ENCODE results near the gene TEAD1.

TEAD1 gene

DNA sequence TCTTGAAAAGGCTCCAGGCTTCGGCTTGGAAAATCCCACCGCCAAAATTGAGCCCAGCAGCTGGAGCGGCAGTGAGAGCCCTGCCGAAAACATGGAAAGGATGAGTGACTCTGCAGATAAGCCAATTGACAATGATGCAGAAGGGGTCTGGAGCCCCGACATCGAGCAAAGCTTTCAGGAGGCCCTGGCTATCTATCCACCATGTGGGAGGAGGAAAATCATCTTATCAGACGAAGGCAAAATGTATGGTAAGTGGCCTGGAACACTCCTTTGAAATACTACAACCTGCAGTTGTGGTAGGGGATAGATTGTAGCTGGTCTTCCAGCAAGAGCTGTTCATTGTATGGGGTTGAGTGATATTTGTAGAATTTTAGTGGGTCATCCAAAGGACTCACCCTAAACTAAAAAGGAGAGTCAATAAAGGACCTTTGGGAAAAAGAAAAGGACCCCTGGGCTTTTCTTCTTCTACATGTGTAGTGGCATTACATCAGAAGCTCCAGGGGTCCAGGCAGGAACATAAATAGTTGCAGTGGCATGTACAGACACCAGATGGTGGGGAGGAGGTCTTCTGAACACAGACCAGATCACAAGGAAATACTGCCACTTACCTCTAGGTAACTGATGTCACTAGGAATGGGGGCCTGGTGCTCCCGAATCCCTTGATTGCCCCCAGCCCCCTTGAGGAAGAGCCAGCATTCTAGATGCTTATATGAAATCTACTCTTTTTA, 90.1 kb downstream of the TEAD1 start:
- DNase-seq (ENCODE audit: low read depth in 2 of 2): no peak

DNA sequence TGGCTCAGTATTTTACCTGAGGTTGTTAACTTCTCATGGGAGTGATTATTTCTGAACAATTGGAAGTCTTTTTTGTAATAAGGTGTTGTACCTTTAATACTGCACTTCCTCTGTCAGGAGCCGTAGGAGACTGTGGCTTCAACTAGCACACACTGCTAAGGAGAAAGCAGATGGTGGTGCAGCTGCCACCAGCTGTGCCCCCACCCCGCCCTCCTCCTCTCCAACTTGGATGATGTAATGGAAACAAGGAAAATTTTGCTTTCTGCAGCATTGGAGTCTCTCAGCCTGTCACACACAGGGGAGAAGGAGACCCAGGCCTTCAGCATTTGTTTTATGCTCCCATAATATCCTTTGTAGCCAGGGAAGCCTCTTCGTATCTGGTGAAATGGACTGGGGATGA, 91.2 kb downstream of the TEAD1 start:
- DNase-seq (ENCODE audit: low read depth in 2 of 2): no peak

DNA sequence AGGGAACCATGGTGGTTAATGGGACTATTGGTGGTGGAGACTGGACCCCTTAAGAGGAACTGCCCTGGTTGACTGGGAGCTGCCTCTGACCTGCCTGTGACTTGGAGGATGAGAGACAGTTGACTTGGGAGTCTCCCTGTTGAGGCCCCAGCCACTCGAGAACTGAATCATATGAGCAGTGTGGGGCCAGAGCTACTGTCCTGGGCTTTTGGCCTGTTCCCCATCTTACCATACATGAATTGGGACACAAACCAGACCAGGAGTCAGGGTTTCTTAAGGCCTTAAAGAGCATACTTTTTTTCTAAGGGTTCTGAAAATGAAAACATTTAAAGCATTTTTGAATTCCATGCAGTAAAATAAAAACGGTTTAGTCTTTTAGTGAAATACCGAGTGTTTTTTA, 92.8 kb downstream of the TEAD1 start:
- no peak for DNase-seq (ENCODE audit: low read depth in 2 of 2)

DNA sequence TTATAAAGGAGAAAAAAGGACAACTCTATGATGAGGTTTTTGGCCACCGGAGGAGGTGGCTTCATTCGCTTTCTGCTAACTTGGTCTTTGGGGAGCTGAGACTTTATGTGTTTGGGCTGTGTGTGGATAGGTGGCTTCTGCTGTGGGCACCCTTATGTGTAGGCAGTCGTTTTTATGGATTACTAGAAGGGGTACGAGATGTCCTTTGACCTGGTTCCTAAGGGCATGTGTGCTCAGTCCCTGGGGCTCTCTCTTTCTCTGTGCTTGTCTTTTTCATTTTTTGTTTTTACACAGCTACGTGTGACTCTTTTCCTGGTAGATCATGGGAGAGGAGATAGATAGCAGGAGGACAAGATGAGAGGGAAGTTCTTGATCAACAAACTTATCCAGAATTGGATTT, 93.4 kb downstream of the TEAD1 start:
- DNase-seq (ENCODE audit: low read depth in 2 of 2): no peak

DNA sequence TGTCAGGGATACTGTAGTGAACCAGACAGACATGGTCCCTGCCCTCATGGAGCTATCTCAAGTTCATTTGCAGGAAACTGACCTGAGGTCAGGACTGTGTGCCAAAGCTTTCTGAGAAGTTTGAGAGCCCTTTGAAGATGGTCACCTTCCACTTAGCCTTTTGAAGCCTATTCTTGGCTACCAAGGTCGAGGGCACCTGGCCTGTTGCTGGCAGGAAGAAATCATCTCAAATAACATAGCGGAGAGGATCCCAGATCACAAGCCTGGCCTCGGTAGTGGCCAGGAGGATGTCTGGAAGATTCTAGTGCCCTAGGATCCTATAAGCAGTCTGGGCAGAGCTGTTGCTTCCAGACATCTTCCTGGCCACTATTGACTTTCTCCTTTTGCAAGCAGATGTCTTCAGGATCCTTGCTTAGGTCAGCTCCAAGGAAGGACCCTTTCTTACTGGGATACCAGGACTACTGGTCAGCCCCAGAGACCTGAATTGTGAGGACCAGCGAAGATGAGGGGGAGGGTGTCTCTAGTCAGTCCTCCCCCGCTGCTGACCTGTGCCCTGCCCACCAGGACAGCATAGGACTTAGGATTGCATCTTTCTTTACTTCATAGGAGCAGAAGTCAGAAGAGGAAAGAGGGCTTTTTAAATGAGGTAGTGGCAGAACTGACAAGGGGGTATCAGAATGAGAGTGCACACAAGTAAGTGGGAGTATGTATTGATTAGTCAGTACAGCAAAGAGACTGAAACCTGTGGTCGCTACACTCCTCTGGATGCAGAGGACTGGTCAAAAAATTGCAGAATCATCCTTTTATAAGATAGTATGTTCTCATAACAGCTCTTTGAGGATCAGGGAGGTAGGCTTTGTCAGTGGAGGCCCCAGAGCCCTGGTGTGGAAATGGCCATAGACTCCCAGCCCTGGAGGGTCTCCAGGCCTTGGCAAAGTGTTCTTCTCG, 94.8 kb downstream of the TEAD1 start:
- DNase-seq (ENCODE audit: low read depth in 2 of 2): no peak

DNA sequence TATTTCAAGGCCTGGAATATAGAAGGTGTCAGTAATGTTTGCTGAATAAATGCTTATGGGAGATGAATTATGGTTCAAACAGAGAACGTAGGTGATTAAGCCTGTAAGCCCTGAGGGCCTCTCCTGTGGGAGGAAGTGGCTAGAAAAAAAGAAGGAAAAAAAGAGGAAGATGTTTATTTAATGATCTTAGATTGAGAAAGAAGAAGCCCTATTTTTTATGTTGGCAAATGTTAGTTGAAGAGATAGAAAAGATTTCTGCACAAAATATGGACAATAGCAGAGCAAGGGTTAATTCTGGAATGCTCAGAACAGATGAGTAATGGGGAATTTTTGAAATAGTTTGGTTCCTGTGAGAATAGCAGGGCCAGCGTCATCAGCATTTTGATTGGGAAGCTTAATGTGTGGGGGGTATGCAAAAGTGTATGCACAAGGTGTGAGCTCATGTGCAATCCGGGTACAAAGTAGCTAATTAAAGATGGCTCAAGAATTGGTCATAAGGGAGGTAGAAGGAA, 95.7 kb downstream of the TEAD1 start:
- DNase-seq (ENCODE audit: low read depth in 2 of 2): no peak

DNA sequence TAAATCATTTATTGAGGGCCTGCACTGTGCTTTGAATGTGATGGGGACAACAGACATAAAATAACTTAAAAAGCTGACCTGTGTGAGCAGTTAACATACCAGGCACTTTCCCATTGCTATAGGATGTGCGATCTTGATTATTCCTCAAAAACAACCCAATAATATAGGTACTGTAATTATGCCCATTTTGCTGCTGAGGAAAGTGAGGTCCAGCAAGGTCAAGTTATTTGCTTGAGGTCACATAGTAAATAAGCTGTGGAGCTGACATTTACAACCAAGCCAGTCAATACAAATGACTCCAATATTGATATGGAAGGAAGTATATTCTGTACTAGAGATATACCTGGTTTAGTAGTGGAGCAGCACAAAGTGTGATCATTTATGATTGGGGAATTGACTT, 96.2 kb downstream of the TEAD1 start:
- no peak for DNase-seq (ENCODE audit: low read depth in 2 of 2)

DNA sequence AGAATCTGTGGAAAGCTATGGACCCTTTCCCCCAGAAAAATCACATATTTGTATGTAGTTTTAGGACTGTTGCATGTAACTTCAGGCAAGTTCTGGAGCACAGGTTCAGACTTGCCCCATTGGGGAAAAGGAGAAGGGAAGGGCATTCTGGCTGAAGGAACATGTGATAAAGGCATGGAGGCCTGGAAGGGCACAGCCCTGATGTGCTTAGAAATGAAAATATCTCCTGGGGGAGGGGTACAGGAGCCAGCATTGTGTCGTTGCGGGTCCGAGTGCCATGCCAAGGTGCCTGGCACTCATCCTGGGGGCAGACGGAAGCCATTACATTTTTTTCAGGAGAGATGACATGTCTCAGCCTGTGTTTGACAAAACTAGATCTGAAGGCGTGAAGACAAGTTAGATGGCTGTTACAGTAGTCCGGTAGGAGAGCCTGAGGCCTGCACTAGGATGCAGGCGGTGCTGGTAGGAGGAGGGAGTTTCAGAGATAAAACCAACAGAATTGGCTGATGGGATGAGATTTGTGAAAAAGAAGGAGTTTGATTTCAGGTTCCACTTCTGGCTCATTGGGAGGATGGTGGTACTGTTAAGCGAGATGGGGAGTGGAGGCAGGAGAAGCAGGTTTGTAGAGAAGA, 96.9 kb downstream of the TEAD1 start:
- DNase-seq (ENCODE audit: low read depth in 2 of 2): no peak

DNA sequence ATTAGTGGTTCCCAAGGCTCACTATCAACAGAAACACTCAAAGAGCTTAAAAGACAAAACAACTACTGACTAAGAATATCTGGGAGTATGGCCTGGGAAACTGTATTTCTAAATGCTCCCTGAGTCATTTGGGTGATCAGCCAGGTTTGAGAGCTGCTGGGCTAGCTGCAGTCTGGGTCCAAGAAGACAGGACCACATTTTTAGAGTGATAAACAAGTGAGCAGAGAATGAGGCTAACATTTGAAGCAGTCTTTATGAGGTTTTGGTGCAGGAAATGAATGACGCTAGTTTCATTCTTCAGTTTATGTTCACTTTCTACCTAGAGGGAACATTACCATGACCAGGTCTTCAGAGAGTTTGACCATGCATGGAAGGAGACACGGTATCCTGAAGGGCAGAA, 97.7 kb downstream of the TEAD1 start:
- no peak for DNase-seq (ENCODE audit: low read depth in 2 of 2)

DNA sequence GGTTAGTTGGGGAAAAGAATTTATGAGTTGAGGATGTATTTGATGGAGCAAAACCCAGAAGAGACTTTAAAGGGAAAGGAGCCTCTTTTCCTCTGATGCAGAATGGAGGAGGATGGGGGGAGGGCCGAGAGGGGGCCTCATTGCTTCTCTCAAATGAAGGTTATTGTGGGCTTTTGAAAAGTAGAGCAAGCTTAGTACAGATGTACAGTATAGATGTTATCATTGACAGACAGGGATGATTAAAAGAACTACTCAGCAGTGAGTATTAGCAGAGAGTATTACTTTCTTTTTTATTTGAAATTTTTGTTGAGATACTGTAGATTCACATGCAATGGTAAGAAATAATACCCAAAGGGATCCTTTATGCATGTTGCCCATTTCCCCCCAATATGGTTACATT, 98.1 kb downstream of the TEAD1 start:
- DNase-seq (ENCODE audit: low read depth in 2 of 2): no peak

DNA sequence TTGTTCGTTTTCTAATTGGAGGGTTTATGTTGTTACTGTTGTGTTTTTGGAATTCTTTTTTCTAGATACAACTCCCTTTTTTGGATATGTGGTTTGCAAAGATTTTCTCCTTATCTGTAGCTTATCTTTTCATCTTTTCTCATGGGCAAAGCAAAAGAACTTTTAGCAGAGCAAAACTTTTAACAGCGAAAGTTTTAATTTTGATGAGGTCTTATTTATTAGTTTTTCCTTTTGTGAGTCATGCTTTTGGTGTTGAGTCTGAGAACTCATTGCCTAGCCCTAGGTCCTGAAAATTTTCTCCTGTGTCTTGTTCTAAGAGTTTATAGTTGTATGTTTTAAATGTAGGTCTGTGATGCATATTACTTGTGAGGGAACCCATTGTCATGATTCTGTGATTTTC, 99.4 kb downstream of the TEAD1 start:
- DNase-seq (ENCODE audit: low read depth in 2 of 2): no peak

DNA sequence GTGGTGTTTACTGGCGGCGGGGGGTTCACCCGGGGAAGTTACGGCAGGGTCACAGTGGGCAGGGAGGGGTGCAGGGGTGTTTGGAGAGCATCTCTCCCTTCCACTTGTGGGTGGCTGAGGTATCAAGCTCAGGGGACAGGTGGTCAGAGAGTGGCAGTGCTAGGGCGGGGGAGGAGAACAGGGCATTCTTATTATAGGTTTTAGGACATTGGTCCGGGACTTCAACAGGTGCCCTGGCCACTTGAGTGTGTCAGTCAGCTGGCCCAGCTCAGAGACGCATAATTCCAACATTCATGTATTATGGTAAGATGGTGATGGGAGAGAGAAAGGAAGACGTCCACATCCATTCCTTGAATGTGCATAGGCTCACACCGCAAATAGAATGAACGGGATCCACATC, 101.7 kb downstream of the TEAD1 start:
- no peak for DNase-seq (ENCODE audit: low read depth in 2 of 2)

DNA sequence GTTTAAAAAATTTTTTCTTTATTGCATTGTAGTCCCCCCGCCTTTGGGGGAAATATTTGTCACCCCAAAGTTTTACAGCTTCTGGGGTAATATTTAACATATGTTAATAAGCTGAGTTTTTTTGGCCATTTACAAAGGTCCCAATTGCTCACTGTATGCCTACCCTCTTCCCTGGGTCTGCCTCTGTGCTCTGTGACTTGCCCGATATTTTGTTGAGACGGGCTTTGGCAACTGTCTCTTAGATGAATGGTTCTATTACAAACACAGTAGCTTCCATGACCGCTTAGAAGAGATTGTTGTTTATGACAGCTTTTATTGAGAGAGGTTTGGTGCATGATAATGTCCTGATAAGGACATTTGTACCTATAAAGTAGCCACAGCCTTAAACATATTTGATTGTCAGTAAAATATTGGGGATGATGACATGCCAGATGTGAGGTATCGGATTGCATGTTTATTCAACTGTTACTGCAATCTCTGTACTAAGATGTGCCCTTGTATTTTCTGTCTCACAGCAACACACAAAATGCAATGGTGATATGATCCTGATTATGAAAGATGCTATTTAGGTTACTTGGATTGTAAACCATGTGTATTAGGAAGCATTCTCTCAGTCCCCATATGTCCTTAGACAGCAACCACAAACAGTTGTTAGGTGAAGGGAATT, 103.1 kb downstream of the TEAD1 start:
- no peak for DNase-seq (ENCODE audit: low read depth in 2 of 2)

DNA sequence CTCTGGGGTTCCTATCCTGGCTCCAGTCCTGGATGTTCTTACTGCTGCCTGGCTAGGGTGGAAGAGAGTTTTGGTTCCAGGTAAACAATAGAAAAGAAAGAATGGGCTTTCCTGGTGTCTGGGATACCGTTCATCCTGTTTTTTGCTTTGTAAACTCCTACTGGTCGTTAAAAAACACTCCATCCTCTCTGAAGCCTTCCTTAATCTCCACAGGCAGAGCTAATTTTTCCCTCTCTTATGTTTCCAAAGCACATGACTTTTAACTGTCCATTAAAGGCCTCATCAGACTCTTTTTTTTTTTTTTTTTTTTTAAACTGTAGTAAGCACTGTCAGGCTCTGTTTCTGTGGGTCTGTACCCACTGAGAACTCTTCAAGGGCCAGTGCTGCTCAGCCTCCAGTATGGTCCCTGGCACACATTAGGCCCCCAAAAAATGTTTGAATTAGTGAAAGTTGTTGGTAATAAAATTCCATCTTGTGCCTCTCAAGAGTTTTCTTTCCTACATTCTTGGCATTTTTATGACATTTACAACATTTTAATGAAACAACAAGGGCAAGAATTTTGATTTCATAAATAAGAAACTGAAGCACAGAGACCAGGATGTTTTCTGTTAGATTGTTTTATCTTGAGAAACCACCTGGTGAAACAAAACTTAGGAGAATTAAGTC, 104.2 kb downstream of the TEAD1 start:
- no peak for DNase-seq (ENCODE audit: low read depth in 2 of 2)

DNA sequence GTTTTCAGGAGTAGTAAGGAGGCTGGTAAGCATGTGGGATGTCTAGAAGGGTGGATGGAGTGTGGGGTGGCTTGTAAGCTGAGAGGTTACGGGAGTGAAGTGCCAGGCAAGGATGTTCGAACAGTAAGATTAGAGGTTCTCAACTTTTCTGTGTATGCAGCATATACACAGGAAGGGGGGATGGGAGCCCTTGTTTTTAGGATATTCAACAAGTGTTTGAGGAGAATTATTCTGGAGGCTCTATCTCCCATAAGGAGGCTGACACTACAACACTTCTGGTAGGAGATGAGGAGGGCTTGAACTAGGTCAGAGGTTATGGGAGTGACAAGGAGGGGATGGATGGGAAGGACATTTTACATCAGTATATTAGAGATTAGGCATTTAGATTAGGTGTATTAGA, 109.5 kb downstream of the TEAD1 start:
- DNase-seq (ENCODE audit: low read depth in 2 of 2): no peak

DNA sequence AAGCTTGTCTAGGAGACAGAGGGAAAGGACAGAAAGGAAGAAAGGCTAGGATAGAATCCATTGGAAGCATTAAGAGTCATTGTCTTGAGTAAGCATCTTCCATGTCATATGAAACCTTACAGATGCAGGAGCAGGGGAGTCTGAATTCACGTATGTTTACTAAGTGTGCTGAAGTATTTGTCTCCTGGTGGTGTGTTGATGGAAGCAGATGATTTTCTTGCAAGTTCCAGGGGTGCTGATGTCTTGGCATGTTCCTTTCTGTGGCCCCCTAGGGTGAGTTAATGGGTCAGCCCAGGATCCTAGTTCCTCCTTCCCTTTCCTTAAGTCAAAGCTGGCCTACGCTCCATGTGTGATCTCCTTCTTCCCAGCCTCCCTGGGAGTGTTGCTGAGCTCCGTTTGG, 110.2 kb downstream of the TEAD1 start:
- DNase-seq (ENCODE audit: low read depth in 2 of 2): no peak

DNA sequence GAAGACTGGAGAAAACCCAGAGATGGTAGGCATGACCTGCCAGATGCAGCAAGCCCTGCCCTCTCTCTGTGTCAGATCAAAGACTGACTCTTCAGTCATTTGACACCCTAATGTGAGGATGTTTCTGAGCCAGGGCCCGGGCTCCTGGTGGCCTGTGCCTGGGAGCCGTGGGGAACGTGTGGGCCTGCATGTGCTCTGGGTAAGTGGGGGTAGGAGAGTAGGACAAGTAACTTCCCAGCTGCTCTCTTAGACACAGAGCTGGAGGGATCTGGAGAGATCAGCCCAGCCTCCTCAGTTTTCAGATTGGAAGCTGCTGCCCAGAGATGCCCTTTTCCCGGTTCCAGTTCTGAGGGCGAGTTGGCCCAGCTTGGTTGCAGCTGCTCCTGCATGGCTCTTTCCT, 110.8 kb downstream of the TEAD1 start:
- DNase-seq (ENCODE audit: low read depth in 2 of 2): no peak

DNA sequence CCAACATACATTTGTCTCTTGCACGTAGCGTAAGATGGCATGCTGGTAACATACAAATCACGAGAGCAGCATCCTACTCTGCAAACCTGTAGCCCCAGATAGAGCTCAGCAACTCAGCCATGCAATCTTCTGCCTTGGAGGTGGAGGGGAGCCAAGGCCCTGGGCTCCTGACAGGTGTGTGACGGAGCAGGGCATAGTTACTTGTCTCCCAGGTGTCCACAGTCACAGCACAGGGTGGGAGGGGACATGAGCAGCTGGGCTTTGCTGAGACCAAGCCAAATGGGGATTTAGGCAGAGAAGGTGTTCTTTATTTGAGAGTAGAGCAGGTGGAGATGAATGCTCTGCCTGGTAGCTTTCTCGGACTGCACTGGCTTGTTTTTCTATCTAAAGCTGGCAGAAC, 111.7 kb downstream of the TEAD1 start:
- no peak for DNase-seq (ENCODE audit: low read depth in 2 of 2)

DNA sequence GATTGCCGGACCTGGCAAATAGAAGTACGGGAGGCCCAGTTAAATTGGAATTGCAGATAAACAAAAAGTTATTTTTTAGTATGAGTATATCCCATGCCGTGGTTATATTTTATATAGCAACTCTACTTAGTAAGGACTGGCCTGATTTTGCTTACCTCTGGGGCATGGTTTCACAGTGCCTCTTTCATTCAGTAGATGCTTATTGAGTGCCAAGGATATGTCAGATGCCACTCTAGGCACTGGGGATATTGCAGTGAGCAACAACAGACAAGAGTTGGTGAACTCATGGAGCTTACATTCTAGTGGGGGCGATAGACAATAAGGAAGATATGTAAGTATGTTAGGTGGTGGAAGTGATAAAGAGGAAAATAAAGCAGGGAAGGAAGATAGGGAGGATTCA, 112.2 kb downstream of the TEAD1 start:
- no peak for DNase-seq (ENCODE audit: low read depth in 2 of 2)

DNA sequence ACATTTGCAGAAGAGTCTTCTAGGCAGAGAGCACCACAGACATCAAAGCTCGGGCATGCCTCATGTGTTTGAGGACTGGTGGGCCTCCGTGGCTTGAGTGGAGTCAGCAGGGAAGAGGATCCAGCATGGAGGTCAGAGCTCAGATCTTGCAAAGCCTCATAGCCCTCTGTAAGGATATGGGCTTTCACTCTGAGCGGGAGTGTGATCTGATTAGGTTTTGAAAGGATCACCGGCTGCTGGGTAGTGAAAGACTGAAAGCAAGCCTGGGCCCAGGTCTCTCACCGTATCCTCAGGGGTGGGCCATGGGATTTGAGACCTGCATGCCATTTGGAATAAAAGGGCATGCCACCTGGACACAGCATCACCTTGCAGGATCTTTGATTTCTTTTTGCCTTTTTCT, 112.7 kb downstream of the TEAD1 start:
- DNase-seq (ENCODE audit: low read depth in 2 of 2): no peak

DNA sequence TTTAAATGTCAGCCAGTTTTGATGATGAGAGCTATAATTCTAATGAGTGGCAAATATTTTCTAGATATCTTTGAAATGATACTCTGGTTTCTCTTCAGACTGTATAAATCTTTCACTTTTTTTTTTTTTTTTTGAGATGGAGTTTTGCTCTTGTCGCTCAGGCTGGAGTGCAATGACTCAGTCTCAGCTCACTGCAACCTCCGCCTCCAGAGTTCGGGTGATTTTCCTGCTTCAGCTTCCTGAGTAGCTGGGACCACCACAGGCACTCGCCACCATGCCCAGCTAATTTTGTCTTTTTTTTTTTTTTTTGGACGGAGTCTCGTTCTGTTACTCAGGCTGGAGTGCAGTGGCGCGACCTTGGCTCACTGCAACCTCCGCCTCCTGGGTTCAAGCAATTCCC, 113.6 kb downstream of the TEAD1 start:
- DNase-seq (ENCODE audit: low read depth in 2 of 2): no peak
